Prostate gland (tissue), 2 donors: Measurements from ENCODE around the gene ZCCHC14. TPM values are rescaled to one million over a fixed set of nuclear protein-coding genes. Genes with fewer than 3 reads are reported as not detected.

Experiments used
- DNase-seq: peaks from one replicate; pipeline ENCODE4 v3.0.0-alpha.2; 2019; ENCODE audit warnings: low spot score
- H3K27ac ChIP-seq, 2 donors: fragments of 200-600 bp; sonication (generic); 2 replicates each; pipeline ENCODE4 v1.5.1; 2017 to 2019
- H3K27me3 ChIP-seq: fragments of 200-600 bp; sonication (generic); replicated peaks from 2 replicates; pipeline ENCODE4 v1.5.1; 2019; ENCODE audit not compliant: insufficient read depth
- H3K36me3 ChIP-seq, 2 donors: fragments of 200-600 bp; sonication (generic); 1 replicate in 1 of 2; 2 replicates in 1 of 2; pipeline versions ENCODE4 v1.5.1 to v1.8.1; 2017 to 2019
- H3K4me1 ChIP-seq: fragments of 200-600 bp; sonication (generic); replicated peaks from 2 replicates; pipeline ENCODE4 v1.5.1; 2019
- H3K4me3 ChIP-seq, 2 donors: fragments of 200-600 bp; sonication (generic); 2 replicates each; pipeline ENCODE4 v1.5.1; 2017 to 2019
- H3K9me3 ChIP-seq: fragments of 200-600 bp; sonication (generic); 2 replicates; pipeline ENCODE4 v1.5.1; 2017
- CTCF ChIP-seq, 4 experiments: fragments of 200-600 bp in 2 of 4; fragments of 450-650 bp in 2 of 4; sonication (generic) in 2 of 4; IDR thresholded peaks; 1 replicate in 3 of 4; 2 replicates in 1 of 4; pipeline ENCODE4 v1.5.1; 2016 to 2019; ENCODE audit warnings: antibody characterized with exemption in 4 of 4, mild to moderate bottlenecking in 2 of 4, moderate library complexity in 2 of 4
- POLR2A ChIP-seq: fragments of 450-650 bp; IDR thresholded peaks from one replicate; pipeline ENCODE4 v1.6.1; 2016; ENCODE audit warnings: antibody characterized with exemption, mild to moderate bottlenecking
- POLR2AphosphoS5 ChIP-seq: sonication (generic); formaldehyde crosslinking; IDR thresholded peaks from one replicate; pipeline ENCODE4 v1.6.1; 2017; ENCODE audit warnings: antibody characterized with exemption
- WGBS: methylation state at CpG from one replicate; pipeline ENCODE4 v1.1.5; 2018; 5-methylcytosine and 5-hydroxymethylcytosine counted together
- intact Hi-C: fragments of 100-400 bp; cut with DNase I; formaldehyde crosslinking; loops from one replicate; pipeline ENCODE4 v1.14.2; 2022
- total RNA-seq, 2 donors: library from RNA; depleted of rRNA; stranded (reverse); fragments of >200 nt; gene quantifications; one replicate each; pipeline ENCODE4 v1.1.0, GENCODE V29; 2016

Gene ZCCHC14
- total RNA-seq, 2 donors from 2014 or later = 14.9 to 55.7 TPM

- no peak overlapping the region for H3K27ac ChIP-seq
- TF ChIP-seq POLR2A (no peak), POLR2AphosphoS5 (no peak), CTCF (IDR thresholded peaks at IDR 0.05) (no peak)
- no peaks in the 10 kb centered on the region for H3K9me3 ChIP-seq
- DNase-seq = no peak
- no peaks in the 10 kb centered on the region for H3K4me1 ChIP-seq
- H3K36me3 ChIP-seq = peaks cover 0 to 7% of the 10 kb centered on the region in 2 donors
- H3K27me3 ChIP-seq = no peaks in the 10 kb centered on the region
- WGBS = 95% methylated on average over 15 of the region's 15 CpGs
- no peak overlapping the region for H3K4me3 ChIP-seq
- intact Hi-C loops = no loop called here
Measured at GRCh38 chr16:87423429-87423828, 69.4 kb downstream of the ZCCHC14 start.

GRCh38 chr16:87422106-87422505 lies 70.7 kb downstream of the ZCCHC14 start:
- WGBS = 94% methylated on average over 11 of the region's 11 CpGs

GRCh38 chr16:87421003-87421912 lies 71.6 kb downstream of the ZCCHC14 start:
- Histone ChIP-seq H3K4me1 (no peaks in the 10 kb centered on the region), H3K9me3 (no peaks in the 10 kb centered on the region), H3K36me3 (peaks cover 0 to 7% of the 10 kb centered on the region in 2 donors), H3K27me3 (no peaks in the 10 kb centered on the region), H3K4me3 (no peak overlapping the region), H3K27ac (no peak overlapping the region)
- intact Hi-C loops = no loop called here
- 93% methylated on average over 24 of the region's 25 CpGs for whole genome bisulfite sequencing
- TF ChIP-seq POLR2AphosphoS5 (no peak), POLR2A (no peak), CTCF (IDR thresholded peaks at IDR 0.05) (no peak)
- no peak for DNase-seq

More at GRCh38 chr16:87422106-87422505, 70.7 kb downstream of the ZCCHC14 start:
- H3K4me1 ChIP-seq = no peaks in the 10 kb centered on the region
- intact Hi-C loops = no loop called here
- H3K4me3 ChIP-seq = no peak overlapping the region
- TF ChIP-seq POLR2AphosphoS5 = no peak
- no peak for TF ChIP-seq CTCF (IDR thresholded peaks at IDR 0.05)
- TF ChIP-seq POLR2A = no peak
- peaks cover 0 to 7% of the 10 kb centered on the region in 2 donors for H3K36me3 ChIP-seq
- no peak for DNase-seq
- no peaks in the 10 kb centered on the region for H3K9me3 ChIP-seq
- no peak overlapping the region for H3K27ac ChIP-seq
- H3K27me3 ChIP-seq = no peaks in the 10 kb centered on the region

GRCh38 chr16:87420026-87421002 lies 72.5 kb downstream of the ZCCHC14 start:
- Histone ChIP-seq H3K9me3 (no peaks in the 10 kb centered on the region), H3K4me1 (no peaks in the 10 kb centered on the region), H3K36me3 (peaks cover 0 to 7% of the 10 kb centered on the region in 2 donors), H3K27me3 (no peaks in the 10 kb centered on the region), H3K4me3 (no peak overlapping the region), H3K27ac (no peak overlapping the region)
- 90% methylated on average over 25 of the region's 25 CpGs for WGBS
- intact Hi-C loops = no loop called here
- DNase-seq = no peak
- no peak for TF ChIP-seq POLR2AphosphoS5
- TF ChIP-seq CTCF (IDR thresholded peaks at IDR 0.05) = no peak
- no peak for TF ChIP-seq POLR2A
